ENCODE results near the gene DLG4. TPM values are rescaled to one million over a fixed set of nuclear protein-coding genes. Genes with fewer than 3 reads are reported as not detected.
A peak's percentile ranks its signal among the peaks of the same experiment; 100 is the strongest.

Gene DLG4
- total RNA-seq, 1 experiment from 2014 or later = 38.3 TPM

GRCh38 chr17:7243453-7243729, 23.8 kb upstream of the DLG4 start:
- no peak for TF ChIP-seq CTCF (conservative IDR thresholded peaks at IDR 0.05)
- H3K27me3 ChIP-seq (ENCODE audit: insufficient read depth, low read length) = no peaks in the 10 kb centered on the region
- H4K8ac ChIP-seq (replicated peaks; ENCODE audit: insufficient read length, low read depth, low read length) = no peak overlapping the region
- H3K18ac ChIP-seq (ENCODE audit: insufficient read length, low read depth, low read length) = no peak overlapping the region
- no CpG with 5 or more reads among the region's 2 CpGs for WGBS (ENCODE audit: extremely low coverage, insufficient read length, low lambda C conversion rate)
- H3K27me3 Mint-ChIP-seq (ENCODE audit: low read depth) = no peaks in the 10 kb centered on the region; the same call in 1 of the 2 replicates
- H3K4me1 Mint-ChIP-seq = peaks cover 34% of the 10 kb centered on the region in 2 experiments
- no peak overlapping the region for H2AK5ac ChIP-seq (ENCODE audit: insufficient read length, low read length)
- H3K56ac ChIP-seq (ENCODE audit: insufficient read length, low read depth, low read length) = no peak overlapping the region
- H3K4me2 ChIP-seq (ENCODE audit: insufficient read depth, insufficient read length, low read length) = peak overlapping the region; percentile 98
- H3K4me3 Mint-ChIP-seq = peak overlapping the region; percentile 95 to 97
- H3K36me3 Mint-ChIP-seq (ENCODE audit: insufficient read depth in 1 of 3, low read depth in 3 of 3) = peaks cover 27 to 52% (median 47%) of the 10 kb centered on the region in 3 experiments
- H3K4ac ChIP-seq (ENCODE audit: low read depth, low read length) = no peak overlapping the region
- no peaks in the 10 kb centered on the region for H4K20me1 ChIP-seq (ENCODE audit: control insufficient read depth, insufficient read depth, insufficient read length)
- H3K23me2 ChIP-seq (ENCODE audit: insufficient read length, low read depth, low read length, poor library complexity, severe bottlenecking) = peaks cover 4% of the 10 kb centered on the region
- H3K4me1 ChIP-seq (ENCODE audit: insufficient read depth, low read length) = no peaks in the 10 kb centered on the region
- DNase-seq = no peak
- peaks cover 0 to 2% of the 10 kb centered on the region in 2 experiments; a peak in 2 of 5 replicates for H3K9me3 Mint-ChIP-seq
- no peak overlapping the region for H3K14ac ChIP-seq (ENCODE audit: insufficient read depth, low read length)
- no peak overlapping the region for H3K27ac ChIP-seq (ENCODE audit: insufficient read length, low read depth, low read length)
- no peak overlapping the region for H2BK20ac ChIP-seq (ENCODE audit: low read depth, low read length, poor library complexity, severe bottlenecking)
- no peak overlapping the region for H2BK120ac ChIP-seq (ENCODE audit: low read depth, low read length, poor library complexity, severe bottlenecking)
- no peak overlapping the region for H3T11ph ChIP-seq (ENCODE audit: low read length)
- no peak overlapping the region for H2BK12ac ChIP-seq (ENCODE audit: insufficient read length, low read depth, low read length)
- no peak overlapping the region for H4K91ac ChIP-seq (ENCODE audit: insufficient read length, low read depth, low read length)
- peaks cover 4% of the 10 kb centered on the region; the same call in 1 of the 2 replicates for H3K79me2 ChIP-seq (ENCODE audit: insufficient read depth, low read length)
- H2BK15ac ChIP-seq (ENCODE audit: low read depth, low read length) = no peak overlapping the region
- H3K79me1 ChIP-seq (ENCODE audit: insufficient read depth, low read depth, low read length, poor library complexity, severe bottlenecking) = peaks cover 5% of the 10 kb centered on the region
- no peak overlapping the region for H3K23ac ChIP-seq (ENCODE audit: insufficient read length, low read depth, low read length)
- no peak overlapping the region for H2BK5ac ChIP-seq (ENCODE audit: insufficient read length, low read length)
- H3K27ac Mint-ChIP-seq = peak overlapping the region; percentile 84 to 98 (median 95); a peak in 6 of 7 replicates
- H2AFZ ChIP-seq (ENCODE audit: low read length) = no peak overlapping the region
- no peak overlapping the region for H4K5ac ChIP-seq (ENCODE audit: insufficient read length, low read depth, low read length)
- peak overlapping the region; percentile 41 for H3K9ac ChIP-seq (ENCODE audit: extremely low read depth, insufficient read length, low read length)
- H3K9me3 ChIP-seq (ENCODE audit: control insufficient read depth, low read depth, low read length) = no peaks in the 10 kb centered on the region

Data from H9 (cell line).